ENCODE data around the gene PPP1R13L. TPM values are rescaled to one million over a fixed set of nuclear protein-coding genes. Genes with fewer than 3 reads are reported as not detected.

Gene PPP1R13L
- total RNA-seq, 4 donors from 2014 or later = 11.9 to 64.2 (median 35.8) TPM

- Histone ChIP-seq H3K4me1 (peaks cover 9 to 11% of the 10 kb centered on the region in 2 donors), H3K9me3 (no peaks in the 10 kb centered on the region), H3K27ac (no peak overlapping the region), H3K27me3 (no peaks in the 10 kb centered on the region), H3K4me3 (replicated peaks in 1 of 3) (no peak overlapping the region), H3K36me3 (peaks cover 0 to 12% of the 10 kb centered on the region in 2 donors)
- no peak for DNase-seq
- TF ChIP-seq POLR2A (IDR thresholded peaks at IDR 0.05) (no peak), CTCF (IDR thresholded peaks at IDR 0.05) (no peak)
- intact Hi-C loops (cut with DNase I) = no loop called here
- 75 to 81% methylated on average over 51 to 56 of the region's 59 CpGs for WGBS, 2 donors
Measured at GRCh38 chr19:45395821-45396617, 8.8 kb downstream of the PPP1R13L start.

- no peak for DNase-seq
- Histone ChIP-seq H3K9me3 (no peaks in the 10 kb centered on the region), H3K27me3 (no peaks in the 10 kb centered on the region), H3K4me3 (replicated peaks in 1 of 3) (no peak overlapping the region), H3K4me1 (no peaks in the 10 kb centered on the region), H3K27ac (no peak overlapping the region), H3K36me3 (peaks cover 0 to 12% of the 10 kb centered on the region in 2 donors)
- no peak for TF ChIP-seq POLR2A (IDR thresholded peaks at IDR 0.05)
- no peak for TF ChIP-seq CTCF (IDR thresholded peaks at IDR 0.05)
- intact Hi-C loops (cut with DNase I) = no loop called here
- 96 to 99% methylated on average over 9 to 10 of the region's 21 CpGs for WGBS, 2 donors
Measured at GRCh38 chr19:45391871-45392665, 12.8 kb downstream of the PPP1R13L start.

GRCh38 chr19:45391346-45391745 is 13.5 kb downstream of the PPP1R13L start:
- 70 to 82% methylated on average over 2 to 3 of the region's 3 CpGs for WGBS, 2 donors
- no peak for DNase-seq
- Histone ChIP-seq H3K36me3 (peaks cover 0 to 9% of the 10 kb centered on the region in 2 donors), H3K27ac (no peak overlapping the region), H3K27me3 (no peaks in the 10 kb centered on the region), H3K4me3 (replicated peaks in 1 of 3) (no peak overlapping the region), H3K4me1 (no peaks in the 10 kb centered on the region), H3K9me3 (no peaks in the 10 kb centered on the region)
- no peak for TF ChIP-seq CTCF (IDR thresholded peaks at IDR 0.05)
- intact Hi-C loops (cut with DNase I) = no loop called here

- no peaks in the 10 kb centered on the region for H3K9me3 ChIP-seq
- WGBS, 2 donors = 4 to 8% methylated on average over 26 to 37 of the region's 75 CpGs
- H3K4me3 ChIP-seq (replicated peaks in 1 of 3) = no peak overlapping the region
- no peak for TF ChIP-seq POLR2A (IDR thresholded peaks at IDR 0.05)
- TF ChIP-seq CTCF (IDR thresholded peaks at IDR 0.05) = no peak
- no peak for DNase-seq
- intact Hi-C loops (cut with DNase I) = no loop called here
- H3K27ac ChIP-seq = no peak overlapping the region
- H3K27me3 ChIP-seq = peaks cover 4% of the 10 kb centered on the region
- H3K36me3 ChIP-seq = no peaks in the 10 kb centered on the region
- H3K4me1 ChIP-seq = peaks cover 5 to 8% of the 10 kb centered on the region in 2 donors
Measured at GRCh38 chr19:45385392-45386221, 19.3 kb downstream of the PPP1R13L start.
